Right lobe of liver (tissue), 6 donors: Measurements from ENCODE around the gene ZBTB32. TPM values are rescaled to one million over a fixed set of nuclear protein-coding genes. Genes with fewer than 3 reads are reported as not detected.

Experiments
- ATAC-seq, 4 donors: fragments of 200-7000 bp; cut with Tn5 transposase; one replicate each; pipeline ENCODE4 v1.9.1; 2020; ENCODE audit warnings: mild to moderate bottlenecking in 4 of 4, moderate library complexity in 4 of 4
- DNase-seq, 3 donors: peaks; one replicate each; pipeline ENCODE4 v3.0.0-alpha.2; 2020
- H3K27ac ChIP-seq, 3 donors: fragments of 200-600 bp; one replicate each; pipeline ENCODE4 v1.8.0; 2022
- H3K27me3 ChIP-seq, 2 donors: fragments of 200-600 bp; one replicate each; pipeline ENCODE4 v1.8.0; 2022
- H3K36me3 ChIP-seq, 4 donors: fragments of 200-600 bp; sonication (generic) in 1 of 4; one replicate each; pipeline versions ENCODE4 v1.5.1 to v1.8.0; 2017 to 2022; ENCODE audit warnings: control low read depth in 1 of 4
- H3K4me1 ChIP-seq, 4 donors: fragments of 200-600 bp; sonication (generic) in 1 of 4; one replicate each; pipeline versions ENCODE4 v1.5.1 to v1.8.0; 2017 to 2022; ENCODE audit warnings: control low read depth in 1 of 4
- H3K4me3 ChIP-seq, 3 donors: fragments of 200-600 bp; one replicate each; pipeline ENCODE4 v1.8.0; 2022
- H3K9me3 ChIP-seq, 4 donors: fragments of 200-600 bp; sonication (generic) in 1 of 4; one replicate each; pipeline versions ENCODE4 v1.5.1 to v1.8.0; 2017 to 2022; ENCODE audit warnings: control low read depth in 1 of 4
- POLR2A ChIP-seq: fragments of 450-650 bp; IDR thresholded peaks from one replicate; pipeline ENCODE4 v1.6.1; 2017; ENCODE audit warnings: antibody characterized with exemption, mild to moderate bottlenecking
- WGBS: methylation state at CpG from one replicate; pipeline ENCODE4 v1.1.6; 2018; ENCODE audit warnings: low coverage, low lambda C conversion rate; ENCODE audit not compliant: insufficient coverage; ENCODE audit errors: missing lambda C conversion rate; 5-methylcytosine and 5-hydroxymethylcytosine counted together
- intact Hi-C, 2 donors: fragments of 100-400 bp; cut with DNase I; formaldehyde crosslinking; loops; one replicate each; pipeline versions ENCODE4 v1.11.2 to v1.14.1; 2022
- total RNA-seq, 6 experiments: library from RNA; depleted of rRNA in 2 of 6; stranded (reverse); fragments of >200 nt in 2 of 6; fragmentation: NEBNext Ultra II Directional in 3 of 6; extraction: Animal tissue kit (Norgen Biotek cat#: 25700) in 3 of 6; gene quantifications; one replicate each; pipeline versions ENCODE4 v1.1.0 to v1.2.4, GENCODE V29; 2016 to 2023
- TF ChIP-seq, protein P1 (sequence below), 4 donors: fragments of 200-600 bp in 3 of 4; fragments of 450-650 bp in 1 of 4; IDR thresholded peaks; one replicate each; pipeline versions ENCODE4 v1.5.1 to v1.8.0; 2016 to 2022; ENCODE audit warnings: antibody characterized with exemption in 4 of 4, mild to moderate bottlenecking in 2 of 4
- donor health status: DM: no; HTN: yes; CAD: no.
- donor health status: DM: no; HTN: no; CAD: no.
- donor health status: DM: no; HTN: no; CAD: no.
- donor health status: DM: no; HTN: yes; CAD: no.
- donor health status: DM: no; HTN: yes; CAD: no.

ZBTB32 gene
- total RNA-seq, 6 experiments from 2014 or later: 0.15 TPM; not detected in 5

DNA sequence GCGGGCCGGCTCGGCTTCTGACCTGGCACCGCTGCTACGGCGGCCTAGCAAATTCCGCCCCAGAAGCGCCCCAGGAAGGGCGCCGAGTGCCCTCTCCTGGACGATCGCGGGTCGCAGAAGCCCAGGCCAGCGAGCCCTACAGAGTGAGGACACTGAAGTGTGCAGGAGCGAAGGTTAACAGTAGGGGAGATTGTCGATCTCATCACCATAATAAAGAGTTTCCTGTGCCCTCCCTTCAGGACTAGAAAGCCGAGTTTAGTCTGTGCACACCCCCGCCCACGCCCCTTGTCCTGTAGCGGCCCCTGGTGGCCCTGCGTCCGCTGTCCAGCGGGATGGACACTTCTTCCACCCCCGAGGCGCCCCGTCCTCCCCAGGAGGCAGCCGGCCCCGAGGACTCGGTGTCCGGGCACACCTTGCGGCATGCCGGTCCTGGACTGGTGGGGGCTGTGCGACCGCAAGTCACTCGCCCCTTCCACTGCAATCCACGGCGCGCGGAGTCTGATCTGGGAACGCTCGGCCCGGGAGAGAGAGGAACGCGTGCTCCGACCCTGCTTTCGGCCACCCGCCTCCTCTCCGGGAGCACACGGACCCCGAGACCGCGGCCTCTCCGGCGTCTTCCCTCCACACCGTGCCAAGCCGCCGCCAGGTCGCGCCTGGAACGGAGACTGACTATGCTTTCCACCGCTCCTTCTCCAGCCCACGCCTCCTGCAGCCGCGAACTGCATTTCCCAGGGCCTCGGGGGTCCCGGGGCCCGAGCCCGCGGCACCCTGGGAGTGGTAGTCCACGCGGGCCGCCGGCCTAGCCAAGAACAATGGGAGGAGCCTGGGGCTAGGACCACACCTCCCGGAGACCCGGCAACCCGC is 12.7 kb downstream of the ZBTB32 start:
- Histone ChIP-seq H3K4me3 (peak overlapping the region; percentile 88 to 95 (median 92)), H3K4me1 (peaks cover 0 to 21% (median 6%) of the 10 kb centered on the region in 4 donors), H3K27me3 (no peaks in the 10 kb centered on the region), H3K27ac (peak overlapping the region; percentile 72 to 91 (median 88)), H3K36me3 (peaks cover 0 to 7% (median under 1%) of the 10 kb centered on the region in 4 donors), H3K9me3 (no peaks in the 10 kb centered on the region)
- ATAC-seq (peak; percentile 85 to 91 (median 88)), DNase-seq (peak; percentile 97 to 98 (median 97))
- intact Hi-C loops: no loop called here
- no peak for TF ChIP-seq POLR2A
- TF ChIP-seq, protein P1, sequence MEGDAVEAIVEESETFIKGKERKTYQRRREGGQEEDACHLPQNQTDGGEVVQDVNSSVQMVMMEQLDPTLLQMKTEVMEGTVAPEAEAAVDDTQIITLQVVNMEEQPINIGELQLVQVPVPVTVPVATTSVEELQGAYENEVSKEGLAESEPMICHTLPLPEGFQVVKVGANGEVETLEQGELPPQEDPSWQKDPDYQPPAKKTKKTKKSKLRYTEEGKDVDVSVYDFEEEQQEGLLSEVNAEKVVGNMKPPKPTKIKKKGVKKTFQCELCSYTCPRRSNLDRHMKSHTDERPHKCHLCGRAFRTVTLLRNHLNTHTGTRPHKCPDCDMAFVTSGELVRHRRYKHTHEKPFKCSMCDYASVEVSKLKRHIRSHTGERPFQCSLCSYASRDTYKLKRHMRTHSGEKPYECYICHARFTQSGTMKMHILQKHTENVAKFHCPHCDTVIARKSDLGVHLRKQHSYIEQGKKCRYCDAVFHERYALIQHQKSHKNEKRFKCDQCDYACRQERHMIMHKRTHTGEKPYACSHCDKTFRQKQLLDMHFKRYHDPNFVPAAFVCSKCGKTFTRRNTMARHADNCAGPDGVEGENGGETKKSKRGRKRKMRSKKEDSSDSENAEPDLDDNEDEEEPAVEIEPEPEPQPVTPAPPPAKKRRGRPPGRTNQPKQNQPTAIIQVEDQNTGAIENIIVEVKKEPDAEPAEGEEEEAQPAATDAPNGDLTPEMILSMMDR (IDR thresholded peaks at IDR 0.05): peak; percentile 83 to 94 (median 92)
- 0% methylated on average over 18 of the region's 77 CpGs for WGBS

DNA sequence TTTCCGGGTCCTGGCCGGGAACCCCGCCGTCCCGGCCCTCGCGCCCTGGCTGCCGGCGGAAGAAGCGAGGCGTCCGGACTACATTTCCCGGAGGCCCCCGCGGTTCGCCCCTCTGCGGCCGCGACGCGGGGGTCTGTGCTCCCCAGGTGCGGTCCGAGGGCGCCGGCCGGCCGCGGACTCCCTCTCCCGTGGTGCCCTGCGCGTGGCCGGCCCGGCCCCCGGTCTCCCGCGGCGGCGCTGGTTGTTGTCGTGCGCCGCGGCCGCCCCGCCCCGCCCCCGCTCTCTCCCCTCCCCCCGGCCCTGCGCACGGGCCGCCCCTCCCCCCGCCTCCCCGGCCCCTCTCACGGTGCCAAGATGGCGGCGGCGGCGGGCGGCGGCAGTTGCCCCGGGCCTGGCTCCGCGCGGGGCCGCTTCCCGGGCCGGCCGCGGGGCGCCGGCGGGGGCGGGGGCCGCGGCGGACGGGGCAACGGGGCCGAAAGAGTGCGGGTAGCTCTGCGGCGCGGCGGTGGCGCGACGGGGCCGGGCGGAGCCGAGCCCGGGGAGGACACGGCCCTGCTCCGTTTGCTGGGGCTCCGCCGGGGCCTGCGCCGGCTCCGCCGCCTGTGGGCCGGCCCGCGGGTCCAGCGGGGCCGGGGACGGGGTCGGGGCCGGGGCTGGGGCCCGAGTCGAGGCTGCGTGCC is 13.4 kb downstream of the ZBTB32 start, which contains the start of gene KMT2B:
KMT2B (plus strand) TSS at position 339 of the 680 bp plus-strand sequence; CDS start at position 355, 16 bp downstream.
- DNase-seq: no peak
- H3K4me1 ChIP-seq: peaks cover 0 to 21% (median 6%) of the 10 kb centered on the region in 4 donors
- TF ChIP-seq, protein P1 (IDR thresholded peaks at IDR 0.05): no peak
- TF ChIP-seq POLR2A: no peak
- peak within 1 kb of the TSS; percentile 88 to 95 (median 92) for H3K4me3 ChIP-seq
- intact Hi-C loops: no loop called here
- no peaks in the 10 kb centered on the region for H3K27me3 ChIP-seq
- peaks cover 0 to 15% (median 5%) of the 10 kb centered on the region in 4 donors for H3K36me3 ChIP-seq
- peak within 1 kb of the TSS; percentile 72 to 91 (median 88) for H3K27ac ChIP-seq
- ATAC-seq: peak in 2 of 4 donors; percentile 72 to 78
- H3K9me3 ChIP-seq: no peaks in the 10 kb centered on the region
- WGBS: no CpG with 5 or more reads among the region's 109 CpGs

DNA sequence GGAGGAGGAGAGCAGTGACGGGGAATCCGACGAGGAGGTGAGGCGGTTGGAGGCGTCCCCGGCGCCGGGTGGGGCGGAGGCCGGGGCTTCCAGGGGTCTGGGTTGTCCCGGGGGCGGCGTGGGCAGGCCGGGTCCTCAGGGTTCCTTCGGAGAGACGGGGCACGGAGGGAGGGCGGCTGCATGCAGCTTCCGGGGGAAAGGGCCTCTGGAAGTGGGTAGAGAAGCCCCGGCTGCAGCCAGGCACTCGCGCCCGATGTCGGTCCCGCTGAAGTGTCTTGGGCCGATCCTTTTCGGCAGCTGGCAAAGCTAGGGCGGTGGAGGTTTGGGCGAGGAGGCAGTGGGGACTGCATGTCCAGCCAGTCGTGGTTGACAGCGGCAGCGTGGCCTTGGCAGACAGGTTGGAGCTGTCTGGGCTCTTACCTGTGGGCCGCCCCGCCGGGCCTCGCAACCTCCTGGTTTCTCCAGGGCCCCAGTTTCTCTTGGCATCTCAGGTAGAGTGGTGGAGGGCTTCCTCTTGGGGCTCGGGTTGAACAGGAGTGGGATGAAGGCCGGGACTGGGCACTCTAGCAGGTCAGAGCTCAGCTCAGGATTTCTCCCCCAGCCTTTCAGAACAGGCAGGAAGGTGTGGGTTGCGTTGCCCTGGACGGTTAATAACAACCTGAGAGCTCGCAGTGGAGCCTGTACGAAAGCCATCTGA is 14.1 kb downstream of the ZBTB32 start:
- no peak for TF ChIP-seq POLR2A
- TF ChIP-seq, protein P1 (IDR thresholded peaks at IDR 0.05): no peak
- peak; percentile 59 to 72 (median 66) for DNase-seq
- Histone ChIP-seq H3K4me3 (peak overlapping the region; percentile 66 to 92 (median 79)), H3K27ac (peak overlapping the region; percentile 40 to 91 (median 77)), H3K4me1 (peaks cover 0 to 21% (median 6%) of the 10 kb centered on the region in 4 donors), H3K9me3 (no peaks in the 10 kb centered on the region), H3K27me3 (no peaks in the 10 kb centered on the region), H3K36me3 (peaks cover 0 to 22% (median 11%) of the 10 kb centered on the region in 4 donors)
- ATAC-seq: no peak
- WGBS: 4% methylated on average over 9 of the region's 42 CpGs
- intact Hi-C loops: no loop called here
